ENCODE measurements around the gene CGNL1.

Gene CGNL1

DNA sequence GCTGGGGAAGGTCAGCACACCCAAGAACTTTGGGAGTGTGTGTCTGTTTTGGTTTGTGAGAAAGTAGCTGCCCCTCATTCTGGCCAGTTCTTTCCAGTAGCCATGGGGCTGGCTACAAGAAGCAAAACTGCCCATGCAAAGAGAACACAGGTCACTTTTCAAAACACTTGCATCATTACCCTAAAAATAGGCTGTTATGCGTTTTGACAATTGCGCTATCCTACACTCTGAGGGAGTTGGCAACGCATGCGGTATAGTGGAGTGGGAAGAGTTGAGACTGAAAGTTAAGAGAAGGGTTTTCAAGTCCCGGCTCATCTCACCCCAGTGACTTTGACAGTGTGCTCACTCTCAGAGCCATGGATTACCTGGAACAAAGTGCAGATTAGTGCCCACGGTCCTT, 173.6 kb downstream of the CGNL1 start:
- H3K27me3 ChIP-seq (ENCODE audit: control insufficient read depth, insufficient read depth, low read length, poor library complexity, severe bottlenecking), result no peaks in the 10 kb centered on the region
- 78 to 83% methylated on average over 5 to 6 of the region's 6 CpGs for WGBS, 2 experiments
- H3K4me1 ChIP-seq (ENCODE audit: control insufficient read depth, insufficient read depth, low read length), result peaks cover 46% of the 10 kb centered on the region
- no peaks in the 10 kb centered on the region for H3K36me3 ChIP-seq (ENCODE audit: control insufficient read depth, insufficient read depth, low read length)
- H3K9me3 ChIP-seq (ENCODE audit: control insufficient read depth, low read length), result no peaks in the 10 kb centered on the region
- no peak overlapping the region for H3K4me3 ChIP-seq (ENCODE audit: insufficient read depth, low read depth, low read length)
- no peak overlapping the region for H3K27ac ChIP-seq (ENCODE audit: insufficient read depth, low read depth, low read length, poor library complexity, severe bottlenecking)

GRCh38 chr15:57550640-57551039, 174.3 kb downstream of the CGNL1 start:
- WGBS, 2 experiments, result 94 to 97% methylated on average over 4 of the region's 4 CpGs
- Histone ChIP-seq H3K4me1 (ENCODE audit: control insufficient read depth, insufficient read depth, low read length) (peaks cover 49% of the 10 kb centered on the region), H3K36me3 (ENCODE audit: control insufficient read depth, insufficient read depth, low read length) (no peaks in the 10 kb centered on the region), H3K27ac (ENCODE audit: insufficient read depth, low read depth, low read length, poor library complexity, severe bottlenecking) (no peak overlapping the region), H3K4me3 (ENCODE audit: insufficient read depth, low read depth, low read length) (no peak overlapping the region), H3K9me3 (ENCODE audit: control insufficient read depth, low read length) (no peaks in the 10 kb centered on the region), H3K27me3 (ENCODE audit: control insufficient read depth, insufficient read depth, low read length, poor library complexity, severe bottlenecking) (no peaks in the 10 kb centered on the region)

DNA sequence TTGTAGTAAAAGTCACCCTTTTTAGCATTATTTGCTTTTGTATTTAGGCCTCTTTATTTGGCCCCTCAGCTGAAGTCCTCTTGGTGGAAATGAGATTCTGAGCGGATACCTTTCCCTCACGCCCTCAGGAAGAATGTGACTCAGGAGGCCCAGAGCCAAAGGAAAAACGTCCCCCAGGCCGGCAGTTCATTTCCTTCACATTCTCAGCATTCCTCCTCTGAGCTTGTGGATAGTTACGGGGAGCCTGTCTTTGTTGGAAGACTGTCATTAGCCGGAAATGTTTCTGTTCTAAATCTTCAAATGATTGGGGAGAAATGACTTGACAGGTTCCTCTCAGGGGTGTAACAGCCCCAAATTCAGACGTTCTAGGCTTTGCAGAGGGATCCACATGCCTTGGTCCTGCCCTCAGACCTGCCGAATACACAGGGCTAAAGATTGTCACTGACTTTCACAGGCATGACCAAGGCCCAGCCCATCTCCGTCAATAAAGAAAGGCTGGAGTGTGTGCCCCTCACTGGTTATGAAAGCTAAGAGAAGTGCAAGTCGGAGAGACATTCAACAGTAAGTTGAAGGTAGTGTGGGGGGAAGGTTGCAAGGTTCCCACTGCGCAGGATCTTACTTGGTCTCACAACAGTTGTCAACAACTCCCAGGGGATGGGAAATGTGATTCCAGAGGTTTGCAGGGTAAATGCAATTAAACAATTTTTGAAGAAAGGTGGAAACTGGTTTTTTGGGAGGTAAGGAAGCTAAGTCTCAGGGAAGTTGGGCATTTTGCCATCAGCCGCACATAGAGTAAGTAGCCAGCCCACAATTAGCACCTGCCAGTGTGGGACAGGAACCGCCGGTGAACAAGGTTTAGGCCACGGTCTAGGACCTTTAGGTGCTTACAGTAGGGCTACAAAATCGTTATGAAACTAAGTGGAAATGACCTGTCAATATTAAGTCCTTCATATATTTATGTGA, 175.7 kb downstream of the CGNL1 start:
- peaks cover 48% of the 10 kb centered on the region for H3K4me1 ChIP-seq (ENCODE audit: control insufficient read depth, insufficient read depth, low read length)
- no peaks in the 10 kb centered on the region for H3K9me3 ChIP-seq (ENCODE audit: control insufficient read depth, low read length)
- H3K27ac ChIP-seq (ENCODE audit: insufficient read depth, low read depth, low read length, poor library complexity, severe bottlenecking), result peak overlapping the region; percentile 93
- WGBS, 2 experiments, result 58 to 65% methylated on average over 16 of the region's 16 CpGs
- no peaks in the 10 kb centered on the region for H3K27me3 ChIP-seq (ENCODE audit: control insufficient read depth, insufficient read depth, low read length, poor library complexity, severe bottlenecking)
- no peaks in the 10 kb centered on the region for H3K36me3 ChIP-seq (ENCODE audit: control insufficient read depth, insufficient read depth, low read length)
- no peak overlapping the region for H3K4me3 ChIP-seq (ENCODE audit: insufficient read depth, low read depth, low read length)

DNA sequence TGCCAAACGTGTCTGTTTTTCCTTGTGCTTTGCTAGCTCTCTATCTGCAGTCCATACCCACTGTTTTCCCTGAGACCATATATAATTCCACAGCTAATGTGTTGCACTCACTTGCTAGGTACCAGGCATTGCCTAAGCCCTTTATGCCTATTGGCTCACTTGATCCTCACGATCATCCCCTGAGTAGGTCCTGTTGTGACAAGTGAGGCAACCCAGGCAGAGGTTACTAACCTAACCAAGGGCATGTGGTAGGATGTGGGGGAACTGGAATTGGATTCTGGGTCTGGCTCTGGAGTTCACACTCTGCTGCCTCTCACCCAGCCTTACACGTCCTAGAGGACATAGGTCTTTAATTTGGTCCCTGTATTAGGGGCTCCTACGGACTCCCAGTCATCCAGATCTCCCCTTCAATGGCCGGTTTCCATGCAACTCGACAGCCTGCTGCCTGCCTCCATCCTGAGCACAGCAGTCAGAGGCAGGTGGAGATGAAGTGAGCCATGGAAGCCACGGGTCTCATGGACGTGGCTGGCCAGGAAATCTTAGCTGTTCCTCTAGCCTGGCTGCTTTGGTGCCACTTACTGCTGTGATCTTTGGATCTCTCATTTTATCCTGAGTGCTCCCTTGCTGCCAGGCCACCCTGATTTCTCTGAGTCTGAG, 176.5 kb downstream of the CGNL1 start:
- Histone ChIP-seq H3K9me3 (ENCODE audit: control insufficient read depth, low read length) (no peaks in the 10 kb centered on the region), H3K27me3 (ENCODE audit: control insufficient read depth, insufficient read depth, low read length, poor library complexity, severe bottlenecking) (no peaks in the 10 kb centered on the region), H3K27ac (ENCODE audit: insufficient read depth, low read depth, low read length, poor library complexity, severe bottlenecking) (no peak overlapping the region), H3K4me3 (ENCODE audit: insufficient read depth, low read depth, low read length) (no peak overlapping the region), H3K4me1 (ENCODE audit: control insufficient read depth, insufficient read depth, low read length) (peaks cover 40% of the 10 kb centered on the region), H3K36me3 (ENCODE audit: control insufficient read depth, insufficient read depth, low read length) (no peaks in the 10 kb centered on the region)
- 93 to 95% methylated on average over 8 of the region's 8 CpGs for WGBS, 2 experiments

DNA sequence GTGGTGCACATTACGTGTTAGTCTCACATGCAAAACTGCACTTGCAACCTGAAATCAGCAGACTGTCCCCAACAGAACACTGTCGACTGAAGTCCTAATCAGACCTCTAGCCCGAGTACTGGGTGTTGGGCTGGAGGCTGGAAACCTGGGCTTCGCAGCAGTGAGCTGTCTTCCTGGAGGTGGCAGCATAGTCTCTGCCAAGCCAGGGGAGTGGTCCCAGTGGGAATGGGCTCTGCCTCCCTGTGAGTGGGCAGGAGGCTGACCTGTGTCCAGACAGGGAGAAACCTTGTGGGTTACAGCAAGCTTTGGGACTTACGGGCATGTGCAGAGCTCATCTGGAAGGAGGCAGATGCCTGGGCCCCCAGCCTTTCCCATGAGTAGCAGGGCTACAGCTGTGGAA, 177.2 kb downstream of the CGNL1 start:
- WGBS, 2 experiments, result 90 to 93% methylated on average over 5 of the region's 5 CpGs
- peaks cover 40% of the 10 kb centered on the region for H3K4me1 ChIP-seq (ENCODE audit: control insufficient read depth, insufficient read depth, low read length)
- no peak overlapping the region for H3K27ac ChIP-seq (ENCODE audit: insufficient read depth, low read depth, low read length, poor library complexity, severe bottlenecking)
- H3K36me3 ChIP-seq (ENCODE audit: control insufficient read depth, insufficient read depth, low read length), result no peaks in the 10 kb centered on the region
- H3K27me3 ChIP-seq (ENCODE audit: control insufficient read depth, insufficient read depth, low read length, poor library complexity, severe bottlenecking), result no peaks in the 10 kb centered on the region
- no peak overlapping the region for H3K4me3 ChIP-seq (ENCODE audit: insufficient read depth, low read depth, low read length)
- no peaks in the 10 kb centered on the region for H3K9me3 ChIP-seq (ENCODE audit: control insufficient read depth, low read length)

GRCh38 chr15:57554063-57554811, 177.9 kb downstream of the CGNL1 start:
- Histone ChIP-seq H3K4me3 (ENCODE audit: insufficient read depth, low read depth, low read length) (no peak overlapping the region), H3K27ac (ENCODE audit: insufficient read depth, low read depth, low read length, poor library complexity, severe bottlenecking) (peak overlapping the region; percentile 44), H3K36me3 (ENCODE audit: control insufficient read depth, insufficient read depth, low read length) (no peaks in the 10 kb centered on the region), H3K27me3 (ENCODE audit: control insufficient read depth, insufficient read depth, low read length, poor library complexity, severe bottlenecking) (no peaks in the 10 kb centered on the region), H3K9me3 (ENCODE audit: control insufficient read depth, low read length) (no peaks in the 10 kb centered on the region), H3K4me1 (ENCODE audit: control insufficient read depth, insufficient read depth, low read length) (peaks cover 40% of the 10 kb centered on the region)
- 63% methylated on average over 10 of the region's 10 CpGs for WGBS, 2 experiments

DNA sequence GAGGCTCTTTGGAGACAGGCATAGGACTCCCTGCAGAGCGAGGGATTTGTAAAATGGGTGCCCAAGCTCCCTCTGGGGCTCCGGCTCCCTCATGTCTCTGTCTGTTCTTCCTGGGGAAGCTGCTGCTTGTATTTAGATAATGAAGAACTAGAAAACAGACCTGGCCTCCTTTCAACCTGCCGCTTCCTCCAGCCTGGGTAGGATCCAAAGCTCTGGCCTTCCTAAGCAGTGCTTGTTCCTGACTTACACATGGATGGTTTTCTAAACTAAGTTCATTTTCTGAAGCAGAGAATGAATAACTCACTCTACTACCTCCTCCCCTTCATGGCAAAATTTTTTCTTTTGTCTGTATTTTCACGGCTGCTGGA, 178.5 kb downstream of the CGNL1 start:
- whole genome bisulfite sequencing, 2 experiments, result 88 to 93% methylated on average over 4 of the region's 4 CpGs
- Histone ChIP-seq H3K27ac (ENCODE audit: insufficient read depth, low read depth, low read length, poor library complexity, severe bottlenecking) (peak overlapping the region; percentile 44), H3K4me3 (ENCODE audit: insufficient read depth, low read depth, low read length) (no peak overlapping the region), H3K9me3 (ENCODE audit: control insufficient read depth, low read length) (no peaks in the 10 kb centered on the region), H3K27me3 (ENCODE audit: control insufficient read depth, insufficient read depth, low read length, poor library complexity, severe bottlenecking) (no peaks in the 10 kb centered on the region), H3K4me1 (ENCODE audit: control insufficient read depth, insufficient read depth, low read length) (peaks cover 40% of the 10 kb centered on the region), H3K36me3 (ENCODE audit: control insufficient read depth, insufficient read depth, low read length) (no peaks in the 10 kb centered on the region)

- no peaks in the 10 kb centered on the region for H3K36me3 ChIP-seq (ENCODE audit: control insufficient read depth, insufficient read depth, low read length)
- H3K27ac ChIP-seq (ENCODE audit: insufficient read depth, low read depth, low read length, poor library complexity, severe bottlenecking), result no peak overlapping the region
- no peaks in the 10 kb centered on the region for H3K27me3 ChIP-seq (ENCODE audit: control insufficient read depth, insufficient read depth, low read length, poor library complexity, severe bottlenecking)
- no peaks in the 10 kb centered on the region for H3K9me3 ChIP-seq (ENCODE audit: control insufficient read depth, low read length)
- H3K4me1 ChIP-seq (ENCODE audit: control insufficient read depth, insufficient read depth, low read length), result peaks cover 40% of the 10 kb centered on the region
- 93 to 95% methylated on average over 3 of the region's 3 CpGs for WGBS, 2 experiments
- H3K4me3 ChIP-seq (ENCODE audit: insufficient read depth, low read depth, low read length), result no peak overlapping the region
These were observed 179.0 kb downstream of the CGNL1 start for GRCh38 chr15:57555270-57555669.

- H3K27ac ChIP-seq (ENCODE audit: insufficient read depth, low read depth, low read length, poor library complexity, severe bottlenecking), result no peak overlapping the region
- peaks cover 35% of the 10 kb centered on the region for H3K4me1 ChIP-seq (ENCODE audit: control insufficient read depth, insufficient read depth, low read length)
- H3K27me3 ChIP-seq (ENCODE audit: control insufficient read depth, insufficient read depth, low read length, poor library complexity, severe bottlenecking), result no peaks in the 10 kb centered on the region
- no peaks in the 10 kb centered on the region for H3K36me3 ChIP-seq (ENCODE audit: control insufficient read depth, insufficient read depth, low read length)
- no peaks in the 10 kb centered on the region for H3K9me3 ChIP-seq (ENCODE audit: control insufficient read depth, low read length)
- H3K4me3 ChIP-seq (ENCODE audit: insufficient read depth, low read depth, low read length), result no peak overlapping the region
- WGBS, 2 experiments, result 84 to 85% methylated on average over 9 of the region's 9 CpGs
These were observed 179.7 kb downstream of the CGNL1 start for GRCh38 chr15:57556040-57556439.

DNA sequence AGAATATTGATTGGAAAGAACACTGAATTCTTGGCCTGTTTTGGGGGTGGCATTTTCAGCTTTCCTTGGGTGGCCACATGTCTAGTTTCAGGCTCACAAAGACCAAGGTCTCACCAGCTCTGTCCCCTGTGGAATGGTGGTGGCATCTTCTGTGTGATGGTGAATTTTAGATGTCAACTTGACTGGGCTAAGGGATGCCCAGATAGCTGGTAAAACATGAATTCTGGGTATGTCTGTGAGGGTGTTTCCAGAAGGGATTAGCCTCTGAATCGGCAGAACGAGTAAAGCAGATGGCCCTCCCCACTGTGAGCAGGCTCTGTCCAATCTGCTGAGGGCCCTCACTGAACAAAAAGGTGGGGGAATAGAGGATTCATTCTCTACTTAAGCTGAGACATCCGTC, 181.0 kb downstream of the CGNL1 start:
- H3K27me3 ChIP-seq (ENCODE audit: control insufficient read depth, insufficient read depth, low read length, poor library complexity, severe bottlenecking), result no peaks in the 10 kb centered on the region
- peaks cover 23% of the 10 kb centered on the region for H3K4me1 ChIP-seq (ENCODE audit: control insufficient read depth, insufficient read depth, low read length)
- H3K9me3 ChIP-seq (ENCODE audit: control insufficient read depth, low read length), result no peaks in the 10 kb centered on the region
- WGBS, 2 experiments, result 94 to 97% methylated on average over 3 of the region's 3 CpGs
- H3K27ac ChIP-seq (ENCODE audit: insufficient read depth, low read depth, low read length, poor library complexity, severe bottlenecking), result no peak overlapping the region
- H3K4me3 ChIP-seq (ENCODE audit: insufficient read depth, low read depth, low read length), result no peak overlapping the region
- H3K36me3 ChIP-seq (ENCODE audit: control insufficient read depth, insufficient read depth, low read length), result no peaks in the 10 kb centered on the region

Data from ectodermal cell (in vitro differentiated cells).